ENCODE data around the gene SCFD1. TPM values are rescaled to one million over a fixed set of nuclear protein-coding genes. Genes with fewer than 3 reads are reported as not detected.
A peak's percentile ranks its signal among the peaks of the same experiment; 100 is the strongest.

The SCFD1 gene
- total RNA-seq, 3 donors from 2014 or later (not counting 1 experiment from before 2014, with no cell fraction given), result 97.0 to 106 (median 105) TPM

DNA sequence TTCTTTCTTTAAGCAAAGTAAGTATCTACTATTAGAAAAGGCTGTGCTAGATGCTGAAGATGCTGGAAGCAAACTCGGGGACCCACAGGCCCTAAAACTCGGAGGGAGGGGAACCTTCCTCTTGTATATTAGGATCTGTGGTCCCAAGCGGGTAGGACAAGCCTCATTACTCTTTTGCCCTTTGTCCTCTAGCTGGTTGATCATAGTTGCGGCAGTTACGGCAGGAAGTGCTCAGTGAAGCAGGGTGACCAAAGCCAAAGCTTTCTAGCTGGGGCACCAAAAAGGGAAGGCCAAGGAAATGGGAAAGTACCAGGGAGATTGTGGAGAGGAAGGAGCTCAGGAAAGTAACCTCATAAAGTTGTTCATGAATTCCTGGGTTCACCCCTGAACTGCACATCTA lies 76.3 kb downstream of the SCFD1 start:
- TF ChIP-seq, protein P1, sequence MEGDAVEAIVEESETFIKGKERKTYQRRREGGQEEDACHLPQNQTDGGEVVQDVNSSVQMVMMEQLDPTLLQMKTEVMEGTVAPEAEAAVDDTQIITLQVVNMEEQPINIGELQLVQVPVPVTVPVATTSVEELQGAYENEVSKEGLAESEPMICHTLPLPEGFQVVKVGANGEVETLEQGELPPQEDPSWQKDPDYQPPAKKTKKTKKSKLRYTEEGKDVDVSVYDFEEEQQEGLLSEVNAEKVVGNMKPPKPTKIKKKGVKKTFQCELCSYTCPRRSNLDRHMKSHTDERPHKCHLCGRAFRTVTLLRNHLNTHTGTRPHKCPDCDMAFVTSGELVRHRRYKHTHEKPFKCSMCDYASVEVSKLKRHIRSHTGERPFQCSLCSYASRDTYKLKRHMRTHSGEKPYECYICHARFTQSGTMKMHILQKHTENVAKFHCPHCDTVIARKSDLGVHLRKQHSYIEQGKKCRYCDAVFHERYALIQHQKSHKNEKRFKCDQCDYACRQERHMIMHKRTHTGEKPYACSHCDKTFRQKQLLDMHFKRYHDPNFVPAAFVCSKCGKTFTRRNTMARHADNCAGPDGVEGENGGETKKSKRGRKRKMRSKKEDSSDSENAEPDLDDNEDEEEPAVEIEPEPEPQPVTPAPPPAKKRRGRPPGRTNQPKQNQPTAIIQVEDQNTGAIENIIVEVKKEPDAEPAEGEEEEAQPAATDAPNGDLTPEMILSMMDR (IDR thresholded peaks at IDR 0.05), result no peak
- intact Hi-C loops (cut with micrococcal nuclease), result no loop called here
- no peaks in the 10 kb centered on the region for H3K4me1 ChIP-seq (ENCODE audit: control insufficient read depth, insufficient read depth, low read length)
- no peaks in the 10 kb centered on the region for H3K9me3 Mint-ChIP-seq
- peaks cover 13% of the 10 kb centered on the region for H3K36me3 Mint-ChIP-seq
- over 99% methylated on average over 5 of the region's 5 CpGs for WGBS (ENCODE audit: insufficient coverage)
- no peak overlapping the region for H3K27ac ChIP-seq (ENCODE audit: low read length)
- H3K9me3 ChIP-seq (ENCODE audit: control insufficient read depth, insufficient read depth, low read length), result no peaks in the 10 kb centered on the region
- DNase-seq, result no peak
- peak overlapping the region in 1 of 2 donors; percentile 56 for H3K27ac Mint-ChIP-seq
- ATAC-seq, result no peak
- no peaks in the 10 kb centered on the region for H3K4me1 Mint-ChIP-seq
- H3K4me3 Mint-ChIP-seq, result no peak overlapping the region
- H3K36me3 ChIP-seq (ENCODE audit: control insufficient read depth, insufficient read depth, low read length), result peaks cover 34% of the 10 kb centered on the region
- no peaks in the 10 kb centered on the region for H3K27me3 ChIP-seq (ENCODE audit: control insufficient read depth, insufficient read depth, low read length)
- no peaks in the 10 kb centered on the region for H3K27me3 Mint-ChIP-seq (ENCODE audit: low read depth in 2 of 2)
- H3K4me3 ChIP-seq (ENCODE audit: low read length), result no peak overlapping the region

DNA sequence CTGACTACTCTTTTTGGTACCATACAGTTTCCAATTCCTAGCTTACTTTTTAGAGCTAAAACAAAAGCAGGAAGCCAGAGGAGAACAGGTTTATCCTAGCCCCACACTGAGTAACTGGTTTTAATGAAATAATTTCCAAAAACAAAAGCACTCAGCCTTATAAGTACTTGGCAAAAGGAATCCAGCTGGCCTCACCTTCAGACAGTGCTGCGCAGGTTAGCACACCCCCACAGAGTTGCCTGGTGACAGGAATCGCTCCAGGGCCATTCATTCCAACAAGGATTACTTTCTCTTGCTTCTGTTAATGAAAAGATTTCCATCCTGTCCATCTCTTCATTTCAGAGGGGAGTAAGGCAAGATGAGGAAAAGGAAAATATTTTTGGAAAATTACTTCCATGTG lies 84.6 kb downstream of the SCFD1 start:
- DNase-seq, result no peak
- Histone ChIP-seq H3K27me3 (ENCODE audit: control insufficient read depth, insufficient read depth, low read length) (no peaks in the 10 kb centered on the region), H3K9me3 (ENCODE audit: control insufficient read depth, insufficient read depth, low read length) (no peaks in the 10 kb centered on the region), H3K4me1 (ENCODE audit: control insufficient read depth, insufficient read depth, low read length) (no peaks in the 10 kb centered on the region), H3K27ac (ENCODE audit: low read length) (no peak overlapping the region), H3K4me3 (ENCODE audit: low read length) (no peak overlapping the region), H3K36me3 (ENCODE audit: control insufficient read depth, insufficient read depth, low read length) (peaks cover 35% of the 10 kb centered on the region)
- Mint-ChIP-seq H3K27ac (no peak overlapping the region), H3K9me3 (no peaks in the 10 kb centered on the region), H3K4me3 (no peak overlapping the region), H3K4me1 (no peaks in the 10 kb centered on the region), H3K36me3 (peaks cover 7% of the 10 kb centered on the region), H3K27me3 (ENCODE audit: low read depth in 2 of 2) (no peaks in the 10 kb centered on the region)
- TF ChIP-seq, protein P1 (IDR thresholded peaks at IDR 0.05), result no peak
- intact Hi-C loops (cut with micrococcal nuclease), result no loop called here
- 100% methylated on average over 2 of the region's 2 CpGs for WGBS (ENCODE audit: insufficient coverage)
- ATAC-seq, result no peak

DNA sequence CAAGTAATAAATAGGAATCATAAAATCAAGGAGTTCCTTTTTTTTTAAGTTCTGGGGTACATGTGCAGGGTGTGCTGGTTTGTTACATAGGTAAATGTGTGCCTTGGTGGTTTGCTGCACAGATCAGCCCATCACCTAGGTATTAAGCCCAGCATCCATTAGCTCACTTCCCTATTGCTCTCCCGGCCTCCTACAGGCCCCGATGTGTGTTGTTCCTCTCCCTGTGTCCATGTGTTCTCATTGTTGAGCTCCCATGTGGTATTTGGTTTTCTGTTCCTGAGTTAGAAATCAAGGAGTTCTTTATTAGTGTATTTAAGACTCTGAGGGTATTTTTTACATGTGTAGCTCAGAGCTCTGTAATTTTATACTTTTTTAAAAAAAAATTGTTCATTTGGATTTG lies 86.0 kb downstream of the SCFD1 start:
- no peak overlapping the region for H3K4me3 Mint-ChIP-seq
- ATAC-seq (no peak), DNase-seq (no peak)
- no peaks in the 10 kb centered on the region for H3K27me3 Mint-ChIP-seq (ENCODE audit: low read depth in 2 of 2)
- peaks cover 7% of the 10 kb centered on the region for H3K36me3 Mint-ChIP-seq
- intact Hi-C loops (cut with micrococcal nuclease), result no loop called here
- no peaks in the 10 kb centered on the region for H3K9me3 Mint-ChIP-seq
- no peaks in the 10 kb centered on the region for H3K9me3 ChIP-seq (ENCODE audit: control insufficient read depth, insufficient read depth, low read length)
- TF ChIP-seq, protein P1 (IDR thresholded peaks at IDR 0.05), result no peak
- 93% methylated on average over 2 of the region's 2 CpGs for WGBS (ENCODE audit: insufficient coverage)
- no peaks in the 10 kb centered on the region for H3K4me1 Mint-ChIP-seq
- no peak overlapping the region for H3K27ac ChIP-seq (ENCODE audit: low read length)
- H3K27me3 ChIP-seq (ENCODE audit: control insufficient read depth, insufficient read depth, low read length), result no peaks in the 10 kb centered on the region
- H3K27ac Mint-ChIP-seq, result no peak overlapping the region
- no peaks in the 10 kb centered on the region for H3K4me1 ChIP-seq (ENCODE audit: control insufficient read depth, insufficient read depth, low read length)
- peaks cover 35% of the 10 kb centered on the region for H3K36me3 ChIP-seq (ENCODE audit: control insufficient read depth, insufficient read depth, low read length)
- H3K4me3 ChIP-seq (ENCODE audit: low read length), result no peak overlapping the region

DNA sequence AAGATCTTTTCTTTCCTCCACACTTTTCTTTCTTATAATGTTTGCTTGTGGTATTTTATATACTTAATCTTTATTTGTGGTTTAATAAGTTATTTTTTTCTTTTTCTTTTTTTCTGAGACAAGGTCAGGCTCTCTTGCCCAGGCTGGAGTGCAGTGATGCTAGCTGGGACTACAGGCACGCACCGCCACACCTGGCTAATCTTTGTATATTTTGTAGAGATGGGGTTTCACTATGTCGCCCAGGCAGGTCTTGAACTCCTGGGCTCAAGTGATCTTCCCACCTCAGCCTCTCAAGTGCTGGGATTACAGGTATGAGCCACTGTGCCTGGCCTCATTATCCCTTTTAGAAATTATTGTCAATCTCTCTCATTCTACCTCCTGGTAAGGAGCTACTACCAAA lies 87.1 kb downstream of the SCFD1 start:
- H3K4me1 ChIP-seq (ENCODE audit: control insufficient read depth, insufficient read depth, low read length), result no peaks in the 10 kb centered on the region
- no peak overlapping the region for H3K27ac ChIP-seq (ENCODE audit: low read length)
- H3K4me3 Mint-ChIP-seq, result no peak overlapping the region
- DNase-seq (no peak), ATAC-seq (no peak)
- H3K27ac Mint-ChIP-seq, result no peak overlapping the region
- WGBS (ENCODE audit: insufficient coverage), result 97% methylated on average over 3 of the region's 3 CpGs
- H3K4me3 ChIP-seq (ENCODE audit: low read length), result no peak overlapping the region
- H3K9me3 Mint-ChIP-seq, result no peaks in the 10 kb centered on the region
- intact Hi-C loops (cut with micrococcal nuclease), result no loop called here
- H3K36me3 Mint-ChIP-seq, result peaks cover 7% of the 10 kb centered on the region
- H3K36me3 ChIP-seq (ENCODE audit: control insufficient read depth, insufficient read depth, low read length), result peaks cover 35% of the 10 kb centered on the region
- H3K27me3 ChIP-seq (ENCODE audit: control insufficient read depth, insufficient read depth, low read length), result no peaks in the 10 kb centered on the region
- H3K27me3 Mint-ChIP-seq (ENCODE audit: low read depth in 2 of 2), result no peaks in the 10 kb centered on the region
- no peaks in the 10 kb centered on the region for H3K4me1 Mint-ChIP-seq
- TF ChIP-seq, protein P1 (IDR thresholded peaks at IDR 0.05), result no peak
- H3K9me3 ChIP-seq (ENCODE audit: control insufficient read depth, insufficient read depth, low read length), result no peaks in the 10 kb centered on the region
